HG02763 (cell line): Measurements from ENCODE around the gene PNPLA7.

ENCODE experiments used
- ATAC-seq: cut with Tn5 transposase; IDR thresholded peaks from one replicate; pipeline ENCODE4 v1.9.1; 2021; ENCODE audit warnings: mild to moderate bottlenecking, moderate library complexity; ENCODE audit not compliant: unreplicated experiment

PNPLA7 gene

DNA sequence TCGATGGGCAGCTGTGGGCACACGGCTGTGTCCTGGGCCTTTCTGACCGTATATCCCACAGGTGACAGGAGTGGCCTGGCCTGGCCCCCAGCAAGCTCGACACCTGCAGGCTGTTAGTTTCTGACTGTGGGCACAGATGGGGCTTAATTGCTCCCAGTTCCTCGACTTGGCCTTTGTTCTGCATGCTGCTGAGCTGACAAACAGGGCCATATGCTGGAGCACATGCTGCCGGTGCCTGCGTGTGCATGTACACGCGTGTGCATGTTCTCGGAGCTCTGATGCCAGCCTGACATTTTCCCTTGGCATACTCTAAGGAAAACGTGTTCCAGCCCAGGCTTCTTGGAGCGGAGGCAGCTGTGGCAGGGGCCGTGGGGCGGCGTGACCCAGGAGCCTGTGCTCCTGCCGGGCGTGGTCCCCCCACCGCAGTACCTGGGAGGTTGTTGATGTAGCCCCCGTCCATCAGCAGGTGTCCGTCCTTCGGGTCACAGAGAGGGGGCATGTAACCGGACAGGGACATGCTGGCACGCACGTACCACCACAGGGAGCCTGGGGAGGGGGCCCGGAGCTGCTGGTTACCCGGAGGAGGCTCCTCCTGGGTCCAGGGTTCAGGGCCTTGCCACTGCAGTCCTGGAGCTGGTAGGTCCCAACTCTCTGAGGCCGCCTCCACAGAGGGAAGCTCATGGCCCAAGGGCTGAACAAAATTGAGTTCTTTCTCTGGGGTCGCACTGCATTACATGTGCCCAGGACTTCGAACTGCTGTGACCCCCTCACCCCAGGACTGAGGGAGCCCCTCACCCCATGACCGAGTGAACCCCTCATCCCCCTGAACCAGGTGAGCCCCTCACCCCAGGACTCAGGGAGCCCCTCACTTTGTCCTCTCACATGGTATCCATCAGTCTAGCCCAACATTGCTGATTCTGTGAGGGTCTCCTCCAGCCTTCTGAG, 86.9 kb downstream of the PNPLA7 start:
- no peak for ATAC-seq

DNA sequence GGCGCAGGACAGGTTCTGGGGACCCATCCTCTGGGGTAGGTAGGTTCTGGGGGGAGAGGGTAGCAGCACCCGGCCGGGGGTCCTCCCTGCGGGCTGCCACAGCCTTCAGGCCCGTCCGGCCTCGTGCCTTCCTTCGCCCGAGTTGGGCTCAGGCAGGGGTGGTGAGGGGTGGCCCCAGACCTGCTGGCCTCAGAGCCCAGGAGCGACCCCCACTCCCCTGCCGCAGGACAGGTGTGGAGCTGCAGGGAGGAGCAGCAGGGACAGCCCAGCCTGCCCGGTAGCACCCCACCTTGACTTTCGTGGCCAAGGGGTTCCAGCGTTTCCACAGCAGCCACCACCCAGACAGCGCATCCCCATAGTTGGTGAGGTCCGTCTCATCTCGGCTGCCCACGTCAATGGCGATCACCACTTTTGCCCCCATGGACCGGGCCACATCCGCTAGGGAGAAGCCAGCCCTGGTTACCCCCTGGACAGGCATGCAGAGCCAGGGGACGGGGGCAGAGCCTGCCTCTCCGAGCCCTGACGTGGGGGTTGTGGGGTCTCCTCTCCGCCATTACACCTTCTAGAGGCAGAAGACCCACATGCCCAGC, 87.7 kb downstream of the PNPLA7 start:
- no peak for ATAC-seq

DNA sequence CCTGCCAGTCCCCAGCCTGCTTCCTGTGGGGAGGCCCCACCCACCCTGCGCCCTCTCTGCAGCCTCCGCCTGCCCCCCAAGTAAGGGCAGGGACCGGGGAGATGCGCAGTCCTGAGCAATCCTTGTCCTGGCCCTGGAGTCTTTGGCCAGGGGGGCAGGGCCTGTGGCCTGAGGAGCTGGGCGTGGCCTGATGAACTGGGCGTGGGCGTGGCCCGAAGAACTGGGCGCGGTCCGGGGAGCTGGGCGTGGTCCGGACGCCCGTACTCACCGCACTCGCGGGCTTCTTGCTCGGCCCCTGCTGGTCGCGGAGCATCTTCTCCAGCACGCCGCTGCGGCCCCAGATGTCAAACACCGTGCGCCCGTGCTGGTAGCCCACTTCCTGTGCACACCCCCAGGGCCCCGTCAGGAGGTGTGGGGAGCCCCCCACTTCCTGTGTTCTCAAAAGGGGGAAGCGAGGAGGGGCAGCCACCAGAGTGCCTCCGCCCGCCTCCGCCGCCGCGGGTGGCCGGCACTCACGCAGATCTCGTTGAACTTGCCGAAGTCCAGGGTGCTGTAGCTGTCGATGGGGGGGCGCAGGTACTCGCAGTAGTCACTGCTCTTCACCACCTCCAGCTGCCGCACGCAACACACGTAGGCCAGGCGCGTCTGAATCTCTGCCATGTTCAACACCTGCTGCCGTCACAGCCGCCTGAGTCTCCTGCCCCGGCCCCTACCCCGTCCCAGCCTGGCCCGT, 88.4 kb downstream of the PNPLA7 start:
- ATAC-seq = peak; percentile 37

DNA sequence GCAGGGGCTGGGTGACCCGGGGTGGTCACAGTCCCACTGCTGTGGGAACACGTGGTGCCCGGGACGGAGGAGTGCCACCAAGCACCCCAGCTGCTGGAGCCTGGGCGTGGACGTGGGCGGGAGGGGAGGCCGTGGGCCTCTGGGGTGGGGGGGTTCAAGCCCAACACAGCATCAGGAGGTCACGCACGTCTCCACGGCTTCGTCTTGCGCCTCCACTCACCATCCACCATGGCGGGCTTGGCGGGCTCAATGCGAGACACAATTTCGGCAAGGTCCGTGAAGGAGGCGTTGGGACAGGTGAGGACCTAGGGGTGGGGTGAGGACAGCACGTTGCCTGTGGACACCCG, 88.9 kb downstream of the PNPLA7 start:
- ATAC-seq = no peak

DNA sequence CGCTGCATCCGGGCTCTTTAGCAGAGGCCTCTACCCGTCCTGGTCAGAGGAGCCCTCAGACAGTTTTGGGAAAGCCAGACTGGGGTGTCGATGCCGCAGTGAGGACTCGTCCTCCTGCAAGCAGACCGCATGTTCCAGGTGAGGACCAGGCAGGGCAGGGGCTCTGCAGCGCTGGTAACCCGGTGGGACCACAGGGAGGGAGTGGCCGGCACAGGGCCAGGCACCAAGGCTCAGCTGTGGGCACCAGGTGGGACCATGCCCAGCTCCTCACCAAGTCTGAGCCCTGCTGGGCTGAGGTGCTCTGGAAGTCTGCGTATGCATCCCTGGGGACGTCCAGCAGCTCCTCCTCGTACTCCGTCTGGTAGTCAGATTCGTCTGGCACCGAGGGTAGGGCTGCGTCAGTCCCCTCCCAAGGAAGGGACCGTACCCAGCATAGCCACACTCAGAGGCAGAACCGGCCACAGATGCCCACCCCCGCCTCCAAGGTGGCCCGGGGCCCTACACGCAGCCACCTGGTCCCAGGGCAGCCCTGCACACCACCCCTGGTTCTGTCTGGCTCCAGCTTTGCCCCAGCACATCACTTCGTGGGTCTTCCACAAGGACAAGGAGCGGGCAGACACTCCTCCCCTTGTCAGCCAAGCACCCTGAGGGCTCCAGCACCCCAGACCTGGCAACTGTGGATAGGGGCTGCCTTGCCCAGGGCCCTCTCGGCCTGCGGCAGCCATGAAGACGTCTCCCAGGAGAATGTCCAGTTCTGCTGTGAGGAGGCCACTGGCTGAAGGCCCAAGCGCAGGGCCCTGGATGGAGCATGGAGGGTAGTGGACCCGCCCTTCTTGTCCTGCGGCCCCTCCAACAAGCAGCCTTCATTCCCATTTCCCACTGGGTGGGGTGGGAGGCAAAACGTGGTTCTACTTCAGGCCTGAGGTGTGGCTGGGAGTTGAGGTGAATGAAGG, 89.6 kb downstream of the PNPLA7 start:
- no peak for ATAC-seq

DNA sequence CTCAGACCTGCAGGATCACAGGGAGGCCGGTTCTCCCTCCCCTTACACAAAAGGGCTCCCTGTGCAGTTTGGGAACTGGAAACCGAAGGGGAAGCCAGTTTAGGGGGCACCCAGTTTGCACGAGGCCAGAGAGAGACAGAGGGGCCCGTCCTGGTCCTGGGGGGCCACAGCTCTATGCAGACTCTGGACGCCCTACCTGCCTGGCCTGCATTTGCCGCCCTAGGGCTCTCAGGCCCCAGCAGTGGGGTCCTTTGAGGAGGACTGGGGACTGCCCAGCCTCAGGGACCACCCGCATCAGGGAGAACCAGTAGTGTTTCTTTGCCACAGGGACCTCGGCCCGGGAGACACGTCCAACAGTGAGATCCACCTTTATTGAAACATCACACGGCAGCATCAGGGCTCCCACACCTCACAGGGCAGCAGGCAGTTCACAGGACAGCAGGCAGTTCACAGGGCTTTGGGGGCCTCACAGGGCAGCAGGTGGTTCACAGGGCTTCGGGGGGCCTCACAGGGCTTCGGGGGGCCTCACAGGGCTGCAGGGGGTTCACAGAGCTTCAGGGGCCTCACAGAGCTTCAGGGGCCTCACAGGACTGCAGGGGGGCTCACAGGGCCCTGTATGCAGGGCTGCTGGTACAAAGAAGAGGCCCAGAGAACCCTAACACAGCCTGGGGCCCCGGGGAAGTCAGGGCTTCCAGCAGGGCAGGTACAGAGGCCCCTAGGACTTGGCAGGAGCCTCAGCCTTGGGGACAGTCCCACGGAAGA, 90.4 kb downstream of the PNPLA7 start:
- no peak for ATAC-seq

DNA sequence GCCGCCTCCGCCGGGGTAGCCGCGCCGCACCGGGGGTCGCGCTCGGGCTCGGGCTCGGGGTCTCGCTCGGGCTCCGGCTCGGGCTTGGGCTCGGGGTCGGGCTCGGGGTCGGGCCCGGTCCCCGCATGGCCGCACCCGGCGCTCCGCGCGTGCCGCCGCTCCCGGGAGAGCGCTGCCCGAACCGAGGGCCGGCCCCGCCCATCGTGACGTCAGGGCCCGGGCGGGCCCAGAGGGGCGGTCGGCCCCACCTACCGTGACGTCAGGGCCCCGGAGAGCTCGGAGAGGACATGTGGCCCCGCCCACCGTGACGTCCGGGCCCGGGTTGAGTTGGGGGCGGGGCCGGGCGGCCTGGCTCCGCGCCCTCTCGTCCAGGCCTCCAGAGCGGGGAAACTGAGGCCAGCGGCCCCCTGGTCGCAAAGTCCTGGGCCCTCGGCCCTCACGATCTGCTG, 91.0 kb downstream of the PNPLA7 start, which contains the start of gene NSMF:
TSS of gene NSMF (minus strand) at position 183 of the 449 bp plus-strand sequence. CDS start 232 bp downstream, outside the sequence.
- peak; percentile 66 for ATAC-seq

DNA sequence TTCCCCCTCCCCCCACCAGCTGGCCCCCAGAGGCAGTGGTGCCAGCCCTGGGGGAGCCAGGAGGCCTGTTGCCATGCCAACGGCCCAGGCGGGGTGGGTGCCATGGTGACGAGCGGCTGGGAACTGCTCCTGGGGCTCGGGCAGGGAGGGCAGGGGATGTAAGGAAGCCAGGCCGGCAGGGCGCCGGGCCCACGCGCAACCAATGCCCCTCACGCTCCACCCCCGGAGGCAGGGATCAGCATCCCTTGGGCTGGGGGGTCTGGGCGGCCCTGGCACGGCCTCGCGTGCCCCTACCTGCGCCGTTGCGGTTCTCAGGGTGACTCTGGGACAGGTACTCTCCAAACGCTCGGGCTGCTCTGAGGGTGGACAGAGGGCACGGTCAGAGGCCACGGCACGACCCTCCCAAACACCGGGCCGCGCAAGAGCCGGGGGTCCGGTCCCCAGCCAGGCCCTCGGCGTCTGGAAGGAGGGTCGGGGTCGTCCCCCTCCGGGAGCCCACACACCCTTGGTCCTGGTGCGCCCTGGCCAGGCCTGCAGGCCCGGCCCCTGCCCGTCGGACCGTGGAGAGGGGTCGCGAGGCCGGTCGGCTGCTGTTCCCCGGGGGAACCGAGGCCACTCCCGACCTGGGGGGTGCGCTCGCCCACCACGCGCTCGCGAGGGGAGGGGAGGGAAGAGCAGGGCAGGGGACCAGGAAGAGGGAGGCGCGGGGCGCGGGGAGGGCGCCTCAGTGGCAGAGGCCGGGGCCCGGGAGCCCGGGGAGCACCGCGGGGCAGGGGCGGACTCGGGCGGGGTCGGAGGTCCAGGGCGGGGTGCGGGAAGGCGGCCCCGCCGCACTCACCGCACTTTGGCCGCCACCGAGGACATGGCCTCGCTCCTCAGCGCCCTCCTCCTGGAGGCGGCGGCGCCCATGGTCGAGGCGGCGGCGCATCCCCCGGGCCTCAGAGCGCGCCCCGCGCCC, 91.7 kb downstream of the PNPLA7 start:
- ATAC-seq = peak; percentile 0

DNA sequence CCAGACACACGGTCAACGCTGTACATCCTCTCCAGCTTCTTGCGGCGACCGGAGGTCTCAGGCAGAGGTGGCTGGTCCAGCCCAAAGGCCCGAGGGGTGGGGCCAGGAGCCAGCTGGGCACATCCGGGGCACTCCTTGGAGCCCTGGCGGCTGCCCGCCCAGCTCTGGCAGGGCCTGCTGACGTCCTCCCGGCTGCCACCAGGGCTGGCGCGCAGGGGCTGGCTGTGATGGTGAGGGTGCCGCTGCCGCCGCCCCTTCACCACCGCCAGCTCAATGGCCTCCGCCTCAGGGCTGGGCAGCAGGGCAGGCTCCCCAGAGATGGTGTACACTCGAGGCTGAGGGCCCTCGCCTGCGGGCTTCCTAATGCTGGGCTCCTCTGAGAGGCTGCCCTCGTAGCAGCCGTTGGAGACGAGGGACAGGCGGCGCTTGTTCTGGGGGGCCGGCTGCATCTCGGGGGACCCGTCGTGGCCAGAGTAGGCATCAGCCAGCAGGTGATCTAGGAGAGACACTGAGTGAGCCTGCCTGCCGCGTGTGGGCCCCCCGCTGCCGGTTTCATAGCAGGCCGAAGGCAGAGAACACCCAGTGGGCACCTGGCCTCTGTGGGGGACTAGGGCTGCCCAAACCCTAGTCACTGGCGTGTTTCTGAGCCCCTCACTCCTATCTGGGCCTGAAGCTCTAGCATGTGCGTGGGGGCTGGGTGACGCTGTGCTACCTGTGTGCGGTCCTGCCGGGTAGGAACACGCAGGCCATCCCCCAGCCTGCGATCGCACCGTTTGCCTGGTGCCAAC, 92.6 kb downstream of the PNPLA7 start:
- ATAC-seq = no peak

DNA sequence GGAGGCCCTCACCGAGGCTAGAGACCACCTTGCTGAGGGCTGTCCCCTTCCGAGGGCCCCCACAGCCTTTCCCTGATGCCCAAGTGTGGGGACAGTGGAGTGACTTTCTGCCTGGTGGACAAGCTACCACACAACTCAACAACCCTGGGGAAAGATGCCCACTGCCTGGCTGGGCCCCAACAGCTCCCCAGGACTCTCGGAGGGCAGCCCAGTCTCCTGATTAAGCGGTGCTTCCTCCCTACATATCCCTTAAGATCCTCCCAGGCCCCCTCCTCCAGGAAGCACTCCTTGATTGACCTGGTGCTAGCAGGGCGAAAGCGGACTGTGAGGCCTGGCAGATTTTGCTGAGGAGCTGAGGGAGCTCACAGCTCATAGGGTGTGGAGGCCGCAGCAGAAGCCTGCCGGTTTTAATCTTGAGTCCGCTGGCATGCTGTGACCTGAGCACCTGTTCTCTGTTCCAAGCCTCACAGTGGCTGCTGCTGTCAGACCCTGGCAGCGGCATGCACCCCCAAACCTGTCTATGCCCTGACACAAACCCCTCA, 93.3 kb downstream of the PNPLA7 start:
- ATAC-seq = no peak

DNA sequence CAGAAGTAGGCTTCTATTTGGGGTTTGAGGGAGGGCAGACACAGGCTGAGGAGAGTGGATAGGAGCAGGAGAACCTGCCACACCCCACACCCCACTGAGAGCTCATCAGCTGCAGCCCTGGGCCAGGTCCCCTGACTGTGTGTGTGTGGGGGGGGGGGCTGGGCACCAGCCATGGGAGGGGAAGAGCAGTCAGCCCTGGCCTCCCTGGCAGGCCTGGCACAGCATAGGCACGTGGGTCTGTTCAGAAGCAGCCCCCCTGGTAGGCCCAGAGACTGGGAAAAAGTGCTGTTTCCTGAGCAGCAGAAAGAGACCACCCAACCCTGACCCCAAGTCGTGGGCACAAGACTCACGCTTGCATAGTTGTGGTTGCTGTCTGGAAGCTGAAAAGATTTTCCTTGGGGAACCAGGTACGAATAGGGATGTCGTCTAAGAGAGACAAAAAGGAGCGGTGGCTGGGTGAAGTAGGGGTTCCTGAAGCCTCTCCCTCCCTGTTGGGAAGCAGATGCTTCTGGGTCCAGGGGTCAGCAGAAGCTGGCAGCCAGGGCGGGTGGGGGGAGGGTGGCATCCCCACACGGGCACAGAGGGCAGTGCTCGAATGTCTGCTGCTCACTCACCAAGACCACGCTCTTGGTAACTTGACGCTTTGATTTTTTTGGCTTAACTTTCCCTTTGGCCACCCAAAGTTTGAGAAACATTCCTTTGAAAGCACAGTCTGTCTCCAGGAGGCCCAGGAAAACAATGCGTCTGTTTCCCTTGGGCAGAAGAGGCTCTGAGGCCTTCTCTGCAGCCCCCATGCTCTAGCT, 93.9 kb downstream of the PNPLA7 start:
- ATAC-seq = no peak

DNA sequence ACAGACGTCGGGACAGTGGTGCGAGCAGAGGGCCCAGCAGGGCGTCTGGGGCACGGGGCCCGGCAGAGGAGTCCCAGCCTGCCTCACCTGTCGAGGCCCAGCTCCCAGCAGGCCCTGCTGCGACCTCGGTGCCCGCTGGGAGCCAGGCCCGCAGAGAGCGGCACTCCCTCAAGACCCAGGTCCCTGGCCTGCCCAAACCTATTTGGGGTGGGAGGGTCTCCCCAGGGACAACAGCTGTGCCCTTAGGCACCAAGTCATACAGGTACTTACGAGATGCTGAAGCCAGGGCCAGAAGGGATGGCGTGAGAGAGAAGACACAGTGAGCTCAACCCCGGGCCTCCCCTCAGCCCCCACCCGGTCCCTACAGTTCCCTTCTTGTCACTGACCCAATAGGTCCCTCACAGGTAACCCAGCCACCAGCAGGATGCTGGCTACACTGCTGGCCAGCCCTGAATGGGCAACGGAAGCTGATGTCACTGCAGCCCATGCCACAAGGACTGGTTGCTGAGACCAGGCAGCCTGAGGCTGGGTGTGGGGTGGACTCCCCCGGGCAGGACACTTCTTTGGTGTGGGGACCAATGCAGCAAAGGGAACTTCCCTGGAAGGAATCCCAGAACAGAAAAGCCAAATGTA, 94.7 kb downstream of the PNPLA7 start:
- ATAC-seq = no peak

DNA sequence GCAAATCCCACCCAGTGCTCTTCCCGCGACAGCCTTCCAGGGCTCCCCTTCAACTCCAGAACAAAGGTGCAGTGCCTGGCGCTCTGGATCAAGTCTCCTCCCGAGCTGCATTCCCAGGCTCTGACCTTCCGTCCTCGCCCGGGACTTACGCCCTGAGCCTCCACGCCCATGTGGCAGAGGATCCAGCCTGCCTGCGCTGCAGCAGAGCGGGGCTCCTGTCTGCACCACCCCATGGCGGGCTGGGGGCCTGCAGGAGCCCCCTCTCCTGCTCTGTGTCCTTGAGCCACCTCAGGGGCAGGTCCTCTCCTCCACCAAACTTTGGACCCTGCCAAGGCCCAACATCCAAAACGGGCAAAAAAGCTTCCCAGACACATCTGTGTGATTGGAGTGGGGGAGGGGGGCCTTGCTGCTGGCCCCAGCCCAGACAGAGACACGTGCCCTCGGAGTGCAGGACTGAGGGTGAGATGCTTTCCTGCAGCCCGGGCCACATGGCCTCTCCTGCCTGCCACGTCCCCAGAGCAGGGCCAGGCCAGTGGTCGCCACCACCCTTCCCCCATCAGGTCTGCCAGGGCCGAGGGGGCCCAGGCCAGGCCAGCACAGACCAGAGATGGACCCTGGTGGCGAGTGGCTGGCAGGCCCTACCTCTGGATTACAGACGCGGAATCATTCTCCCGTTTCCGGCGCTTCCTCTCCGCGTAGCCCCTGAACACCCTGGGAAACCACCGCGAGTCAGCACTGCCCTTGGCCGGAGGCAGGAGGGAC, 95.4 kb downstream of the PNPLA7 start:
- no peak for ATAC-seq

DNA sequence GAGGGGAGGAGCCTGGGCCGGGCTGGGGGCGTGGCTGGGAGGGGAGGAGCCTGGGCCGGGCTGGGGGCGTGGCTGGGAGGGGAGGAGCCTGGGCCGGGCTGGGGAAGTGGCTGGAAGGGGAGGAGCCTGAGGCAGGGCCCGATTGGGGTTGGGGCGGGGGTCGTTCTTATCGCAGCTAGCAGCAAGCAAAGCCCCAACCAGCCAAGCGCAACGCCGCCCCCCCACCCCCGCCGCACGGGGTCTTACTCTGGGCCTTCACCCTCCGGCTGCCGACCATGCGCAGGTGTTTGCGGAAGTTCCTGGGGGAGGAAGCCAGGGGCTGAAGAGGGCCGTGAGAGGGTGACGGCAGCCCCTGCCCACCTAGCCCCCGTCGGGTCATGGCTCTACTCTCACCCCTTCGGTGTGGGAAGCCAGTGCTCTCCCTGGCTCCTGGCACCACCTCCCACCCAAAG, 96.0 kb downstream of the PNPLA7 start:
- no peak for ATAC-seq

DNA sequence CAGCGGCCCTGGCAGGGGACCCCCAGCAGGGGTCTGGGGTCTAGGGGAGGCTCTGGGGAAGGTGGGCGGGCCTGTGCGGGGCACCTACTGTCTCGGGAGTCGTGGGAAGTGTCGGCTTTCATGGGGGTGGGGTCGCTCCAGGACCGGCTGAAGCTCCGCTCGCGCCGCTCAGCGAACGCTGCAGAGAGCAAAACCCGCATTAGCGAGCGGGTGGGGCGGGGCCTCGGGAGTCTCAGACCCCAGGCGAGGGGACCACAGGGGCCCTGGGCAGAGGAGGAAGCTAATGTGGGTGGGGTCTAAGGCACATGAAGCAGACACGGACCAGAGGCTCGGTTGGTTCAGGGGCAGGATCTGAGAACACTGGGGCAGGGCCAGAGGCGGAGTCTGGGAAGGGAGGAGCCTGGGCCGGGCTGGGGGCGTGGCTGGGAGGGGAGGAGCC, 96.5 kb downstream of the PNPLA7 start:
- ATAC-seq = no peak
